GM12801 (cell line): ENCODE results near the gene KRT6B.

Experiments used
- TF ChIP-seq, protein P1 (sequence below): IDR thresholded peaks from one replicate; pipeline ENCODE4 v1.5.1; 2011; ENCODE audit warnings: control low read depth; ENCODE audit not compliant: insufficient read length; ENCODE audit errors: extremely low read depth

KRT6B gene

DNA sequence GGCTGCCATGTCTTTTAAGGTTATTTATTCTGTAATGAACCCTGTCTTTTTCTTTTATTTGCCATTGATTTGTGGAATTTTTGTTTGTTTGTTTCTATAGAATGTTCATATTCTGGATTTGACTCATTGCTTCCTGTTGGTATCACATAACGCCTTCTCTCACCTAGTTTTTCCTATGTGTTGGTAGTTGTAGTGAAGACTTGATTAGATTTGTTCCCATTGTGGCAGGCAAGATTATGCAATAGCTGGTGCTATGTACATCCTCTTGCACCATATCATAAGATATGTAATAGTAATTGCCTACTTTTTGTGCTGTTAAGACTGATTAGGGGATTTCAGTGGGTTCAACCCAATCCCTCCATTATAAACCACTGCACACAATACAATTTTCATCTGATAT is 3.9 kb upstream of the KRT6B start:
- TF ChIP-seq, protein P1, sequence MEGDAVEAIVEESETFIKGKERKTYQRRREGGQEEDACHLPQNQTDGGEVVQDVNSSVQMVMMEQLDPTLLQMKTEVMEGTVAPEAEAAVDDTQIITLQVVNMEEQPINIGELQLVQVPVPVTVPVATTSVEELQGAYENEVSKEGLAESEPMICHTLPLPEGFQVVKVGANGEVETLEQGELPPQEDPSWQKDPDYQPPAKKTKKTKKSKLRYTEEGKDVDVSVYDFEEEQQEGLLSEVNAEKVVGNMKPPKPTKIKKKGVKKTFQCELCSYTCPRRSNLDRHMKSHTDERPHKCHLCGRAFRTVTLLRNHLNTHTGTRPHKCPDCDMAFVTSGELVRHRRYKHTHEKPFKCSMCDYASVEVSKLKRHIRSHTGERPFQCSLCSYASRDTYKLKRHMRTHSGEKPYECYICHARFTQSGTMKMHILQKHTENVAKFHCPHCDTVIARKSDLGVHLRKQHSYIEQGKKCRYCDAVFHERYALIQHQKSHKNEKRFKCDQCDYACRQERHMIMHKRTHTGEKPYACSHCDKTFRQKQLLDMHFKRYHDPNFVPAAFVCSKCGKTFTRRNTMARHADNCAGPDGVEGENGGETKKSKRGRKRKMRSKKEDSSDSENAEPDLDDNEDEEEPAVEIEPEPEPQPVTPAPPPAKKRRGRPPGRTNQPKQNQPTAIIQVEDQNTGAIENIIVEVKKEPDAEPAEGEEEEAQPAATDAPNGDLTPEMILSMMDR: no peak

DNA sequence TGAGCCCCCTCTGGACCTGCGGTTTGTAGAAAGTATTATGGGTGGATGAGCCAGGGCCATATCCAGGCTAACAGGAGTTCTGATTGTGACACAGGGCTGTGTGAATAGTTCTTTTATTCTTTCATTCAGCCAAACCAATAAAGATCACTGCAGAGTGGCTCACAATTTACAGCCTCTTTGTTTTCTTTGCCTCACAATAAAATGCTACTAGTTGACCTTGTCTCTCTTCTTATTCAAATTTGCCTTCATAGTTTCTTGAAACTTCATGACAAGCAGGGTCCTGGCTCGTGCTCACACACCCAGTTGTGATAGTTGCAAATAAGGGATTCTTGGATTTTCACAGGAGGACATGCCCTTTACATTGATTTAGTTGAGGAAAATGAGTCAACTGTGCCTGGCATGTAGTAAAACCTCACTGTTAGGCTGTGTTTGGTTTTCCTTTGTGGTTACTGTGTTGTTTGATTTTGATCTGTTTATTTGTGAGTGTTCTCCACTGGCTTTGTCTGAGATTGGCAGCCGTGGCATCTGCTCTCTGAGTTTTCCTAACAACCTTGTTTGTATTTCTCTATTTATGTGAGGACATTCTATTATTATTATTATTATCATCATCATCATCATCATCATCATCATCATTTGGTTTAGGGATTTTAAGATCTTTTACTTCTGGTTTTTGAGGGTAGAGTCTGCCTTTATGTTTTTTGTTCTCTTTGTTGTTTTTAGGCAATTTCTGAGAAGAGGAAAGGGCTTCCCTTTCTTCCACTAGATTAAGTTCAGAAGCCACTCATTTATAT is 2.7 kb upstream of the KRT6B start:
- TF ChIP-seq, protein P1: no peak

DNA sequence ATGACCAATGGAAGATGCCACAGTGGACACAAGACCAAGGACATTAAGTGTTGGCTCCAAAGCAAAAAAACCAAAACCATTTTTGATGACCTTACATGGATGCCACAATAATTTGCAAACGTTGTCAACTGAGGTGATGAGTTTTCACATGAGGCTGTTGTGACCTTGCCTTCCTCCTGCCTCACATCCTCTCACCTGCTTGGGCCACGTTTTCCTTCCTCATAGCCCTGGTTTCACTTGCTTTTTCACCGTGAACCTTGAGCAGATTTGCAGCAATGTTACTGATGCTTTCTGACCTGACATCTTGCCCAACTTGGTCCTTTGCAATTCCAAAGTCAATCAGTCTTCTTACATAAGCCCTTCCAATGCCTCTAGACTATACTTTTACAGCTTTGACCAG is 3.7 kb downstream of the KRT6B start:
- TF ChIP-seq, protein P1: no peak

DNA sequence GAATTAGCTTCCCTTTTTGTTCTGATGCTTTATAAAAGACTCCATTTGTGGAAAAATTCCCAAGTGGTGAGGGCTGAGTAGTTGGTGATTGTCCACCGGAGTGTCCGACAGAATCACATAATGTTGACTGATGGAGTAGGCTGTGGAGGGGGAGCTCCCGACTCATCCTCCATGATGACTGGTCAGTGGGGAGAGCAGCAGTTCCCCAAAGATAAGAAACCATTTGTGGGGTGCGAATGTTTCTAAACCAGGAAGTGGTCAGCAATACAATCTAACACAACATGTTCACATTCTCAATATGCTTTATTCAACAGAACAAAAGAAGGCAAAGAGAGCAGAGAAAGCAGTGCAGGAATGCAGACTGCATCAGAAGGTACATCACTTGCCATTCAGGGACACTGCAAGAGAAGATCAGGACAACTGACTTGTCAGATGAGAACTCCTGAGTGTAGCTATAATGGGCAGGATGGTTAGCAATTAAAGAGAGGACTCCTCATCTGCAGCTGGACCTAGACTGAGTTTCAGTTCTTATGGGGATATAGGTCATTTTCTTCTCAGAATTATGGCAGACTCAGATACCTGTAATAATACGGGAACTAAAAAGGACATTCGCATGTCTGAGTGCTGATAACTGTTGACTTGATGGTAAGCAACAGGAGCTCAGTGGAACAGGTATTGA is 5.4 kb downstream of the KRT6B start:
- TF ChIP-seq, protein P1: no peak

DNA sequence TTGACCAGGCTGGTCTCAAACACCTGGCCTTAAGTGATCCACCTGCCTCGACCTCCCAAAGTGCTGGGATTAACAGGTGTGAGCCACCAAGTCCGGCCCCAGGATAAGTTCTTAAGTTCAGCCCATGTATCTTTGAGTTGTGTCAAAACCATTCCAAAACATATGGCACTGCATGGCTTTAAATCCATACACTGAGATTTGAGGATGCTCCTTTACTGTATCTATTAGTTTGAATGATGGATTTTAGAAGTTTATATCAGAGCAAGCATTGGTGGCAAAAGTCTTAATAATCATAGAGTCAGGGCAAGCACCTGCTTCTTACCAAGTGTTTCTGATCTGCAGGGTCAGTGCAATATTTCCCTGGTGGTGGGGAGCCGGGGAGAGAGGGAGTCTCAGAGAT is 6.1 kb downstream of the KRT6B start:
- TF ChIP-seq, protein P1: no peak

DNA sequence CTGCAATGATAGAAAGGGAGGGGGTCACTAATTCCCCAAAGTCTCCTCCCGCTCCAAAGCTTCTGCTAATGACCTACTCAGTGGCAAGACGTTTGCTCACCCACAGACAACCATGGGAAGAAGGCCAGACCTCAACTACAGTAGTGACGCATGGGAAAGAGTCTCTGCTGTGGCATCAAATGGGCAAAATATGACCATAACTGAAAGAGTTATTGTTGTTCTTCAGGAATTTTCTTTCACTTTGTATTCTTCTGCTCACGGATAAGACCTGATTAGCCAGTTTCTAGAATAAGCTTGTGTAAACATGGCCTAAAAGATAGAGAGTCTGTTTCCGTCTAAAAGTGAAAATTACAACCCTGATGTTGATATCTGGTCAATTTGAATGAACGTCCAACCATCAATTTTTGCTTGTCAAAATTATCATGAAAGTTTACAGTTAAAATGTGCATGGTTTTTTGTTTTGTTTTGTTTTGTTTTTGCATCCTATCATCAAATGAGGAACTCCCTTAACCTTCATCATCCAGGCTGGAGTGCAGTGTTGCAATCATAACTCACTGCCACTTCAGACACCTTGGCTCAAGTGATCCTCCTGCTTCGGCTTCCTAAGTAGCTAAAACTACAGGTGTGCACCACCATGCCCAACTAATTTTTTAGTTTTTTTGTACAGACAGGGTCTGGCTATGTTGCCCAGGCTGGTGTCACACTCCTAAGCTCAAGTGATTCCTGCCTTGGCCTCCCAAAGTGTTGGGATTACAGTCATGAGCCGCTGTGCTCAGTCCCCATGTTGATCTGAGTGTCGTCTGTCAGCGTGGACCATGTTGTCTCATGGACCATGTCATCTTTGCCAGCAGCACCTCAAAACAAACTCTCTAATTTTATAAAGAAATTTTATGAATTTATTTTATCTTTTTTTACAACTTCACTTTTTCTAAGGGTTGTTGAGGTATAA is 7.0 kb downstream of the KRT6B start:
- TF ChIP-seq, protein P1: no peak

DNA sequence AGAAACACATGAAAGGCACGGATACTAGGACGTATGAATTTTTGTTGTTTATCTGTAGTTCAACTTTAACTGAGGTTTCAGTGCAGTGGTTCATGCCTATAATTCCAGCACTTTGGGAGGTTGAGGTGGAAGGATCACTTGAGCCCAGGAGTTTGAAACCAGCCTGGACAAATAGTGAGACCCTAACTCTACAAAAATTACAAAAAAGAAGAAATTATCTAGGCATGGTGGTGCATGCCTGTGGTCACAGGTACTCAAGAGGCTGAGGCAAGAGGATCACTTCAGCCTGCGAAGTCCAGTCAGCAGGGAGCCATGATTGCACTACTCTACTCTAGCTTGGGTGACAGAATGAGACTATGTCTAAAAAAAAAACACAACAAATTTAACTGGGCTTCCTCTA is 8.0 kb downstream of the KRT6B start:
- TF ChIP-seq, protein P1: no peak
